GM19099 (cell line): Measurements from ENCODE around the gene NAB2.

Source experiments
- POLR2A ChIP-seq: IDR thresholded peaks from 3 replicates; pipeline ENCODE4 v1.6.1; 2011; ENCODE audit warnings: low read depth; ENCODE audit not compliant: insufficient read length; ENCODE audit errors: extremely low read depth

Gene NAB2, protein sequence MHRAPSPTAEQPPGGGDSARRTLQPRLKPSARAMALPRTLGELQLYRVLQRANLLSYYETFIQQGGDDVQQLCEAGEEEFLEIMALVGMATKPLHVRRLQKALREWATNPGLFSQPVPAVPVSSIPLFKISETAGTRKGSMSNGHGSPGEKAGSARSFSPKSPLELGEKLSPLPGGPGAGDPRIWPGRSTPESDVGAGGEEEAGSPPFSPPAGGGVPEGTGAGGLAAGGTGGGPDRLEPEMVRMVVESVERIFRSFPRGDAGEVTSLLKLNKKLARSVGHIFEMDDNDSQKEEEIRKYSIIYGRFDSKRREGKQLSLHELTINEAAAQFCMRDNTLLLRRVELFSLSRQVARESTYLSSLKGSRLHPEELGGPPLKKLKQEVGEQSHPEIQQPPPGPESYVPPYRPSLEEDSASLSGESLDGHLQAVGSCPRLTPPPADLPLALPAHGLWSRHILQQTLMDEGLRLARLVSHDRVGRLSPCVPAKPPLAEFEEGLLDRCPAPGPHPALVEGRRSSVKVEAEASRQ

DNA sequence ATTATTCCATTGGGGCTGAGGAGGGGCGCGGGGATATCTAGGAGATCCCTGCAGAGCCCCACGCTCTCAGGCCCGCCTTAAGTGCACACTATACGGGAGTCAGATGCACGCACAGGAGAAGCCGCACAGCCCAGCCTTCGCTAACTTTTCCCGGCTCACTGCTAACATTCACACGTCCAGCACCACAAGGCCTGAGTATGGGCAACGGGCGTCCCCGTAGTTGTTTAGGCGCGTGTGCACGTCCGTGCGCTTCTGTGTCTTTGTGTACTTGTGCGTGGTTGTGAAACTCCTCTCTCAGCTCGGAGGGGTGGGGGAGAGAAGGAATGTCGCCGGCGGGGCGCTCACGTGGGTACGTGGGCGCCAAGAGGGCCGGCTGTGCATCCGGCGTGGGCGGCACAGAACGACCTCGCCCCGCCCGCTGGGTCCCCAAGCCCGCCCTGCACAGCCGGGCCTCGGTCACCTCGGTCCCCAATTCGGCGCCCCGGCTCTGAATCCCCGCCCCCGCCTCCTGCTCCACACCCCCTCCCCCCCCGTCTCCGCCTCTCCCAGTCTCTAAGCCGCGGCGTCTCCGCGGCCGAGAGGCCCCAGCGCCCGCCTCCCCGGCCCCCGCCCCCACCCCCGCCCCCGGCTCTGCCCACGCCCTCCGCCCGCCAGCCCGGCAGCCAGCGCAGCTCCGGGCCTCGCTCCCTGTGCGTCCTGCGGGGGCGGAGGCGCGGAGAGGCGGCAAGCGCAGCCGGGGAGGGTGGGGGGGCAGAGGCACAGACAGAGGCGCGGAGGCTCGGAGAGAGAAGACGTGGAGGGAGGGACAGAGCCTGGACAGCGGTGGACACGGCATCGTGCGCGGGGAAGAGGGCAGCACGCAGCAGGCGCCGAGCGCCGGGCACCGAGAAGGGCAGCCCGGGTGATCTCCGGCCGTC is at the start of gene NAB2:
NAB2 (plus strand) TSS at position 761 of the 917 bp plus-strand sequence. CDS start 158 bp downstream, outside the sequence.
- TF ChIP-seq POLR2A: peak; percentile 51

DNA sequence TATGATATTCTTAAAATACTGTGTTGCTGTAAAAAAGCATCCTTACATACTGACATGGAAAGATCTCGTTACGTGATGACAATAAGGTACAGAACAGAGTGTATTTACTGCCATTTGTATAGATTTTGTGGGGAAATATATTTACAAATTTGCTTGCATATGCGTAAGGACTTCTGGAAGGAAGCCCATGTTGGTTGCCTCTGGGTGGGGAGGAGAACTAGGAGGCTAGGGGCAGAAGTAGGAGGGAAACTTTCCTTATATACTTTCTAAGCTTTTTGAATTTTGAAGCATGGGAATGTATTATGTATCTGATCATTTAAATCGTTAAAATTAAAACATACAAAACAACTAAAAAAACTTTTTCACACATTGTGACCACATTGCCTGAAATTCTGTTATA is 48.7 kb upstream of the NAB2 start:
- no peak for TF ChIP-seq POLR2A

DNA sequence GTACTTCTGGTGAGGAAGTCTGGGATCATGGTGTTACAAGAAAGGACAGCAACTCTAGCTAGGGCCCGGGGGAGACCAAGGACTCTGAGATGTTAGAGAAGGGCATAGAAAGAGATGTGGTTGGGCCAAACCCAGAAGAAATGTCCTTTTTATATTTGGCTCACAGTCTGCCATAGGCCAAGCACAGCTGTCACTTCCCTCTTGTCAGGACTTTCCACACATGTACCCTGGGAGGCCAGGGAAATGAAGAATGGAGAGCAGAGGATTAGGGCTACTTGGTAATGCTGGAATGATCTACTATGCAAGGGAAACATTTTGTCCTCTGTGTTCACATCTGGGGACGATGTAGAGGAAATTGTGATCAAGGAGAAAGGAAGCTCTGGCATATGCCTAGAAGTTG is 48.2 kb upstream of the NAB2 start:
- no peak for TF ChIP-seq POLR2A

DNA sequence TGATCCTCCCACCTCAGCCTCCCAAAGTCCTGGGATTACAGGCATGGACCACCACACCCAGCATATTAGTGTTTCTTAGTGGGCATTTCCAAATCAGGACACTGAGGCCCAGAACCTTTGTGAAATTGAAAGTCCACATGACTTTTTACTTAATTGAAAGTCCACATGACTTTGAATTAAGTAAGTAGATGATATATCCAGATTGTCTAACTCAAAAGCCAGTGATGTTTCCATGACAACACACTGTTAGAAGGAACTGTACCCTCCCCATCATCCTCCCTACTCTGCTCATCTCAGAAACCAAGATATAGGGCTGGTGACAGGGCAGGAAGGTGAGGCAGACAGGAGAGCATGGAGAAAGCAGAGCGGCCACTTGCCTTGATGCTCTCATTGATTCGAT is 46.2 kb upstream of the NAB2 start:
- no peak for TF ChIP-seq POLR2A

DNA sequence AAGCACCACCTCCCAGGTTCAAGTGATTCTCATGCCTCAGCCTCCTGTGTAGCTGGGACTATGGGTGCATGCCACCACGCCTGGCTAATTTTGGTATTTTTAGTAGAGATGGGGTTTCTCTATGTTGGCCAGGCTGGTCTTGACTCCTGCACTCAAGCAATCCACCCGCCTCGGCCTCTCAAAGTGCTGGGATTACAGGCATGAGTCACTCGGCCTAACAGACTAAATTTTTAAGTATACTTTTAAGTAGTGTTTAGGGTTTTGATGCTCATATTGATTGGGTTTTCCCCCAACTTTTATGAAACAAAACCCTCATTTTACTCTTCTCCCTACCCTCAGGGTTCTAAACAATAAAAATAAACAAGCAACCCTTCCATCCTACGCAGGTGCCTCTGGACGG is 44.4 kb upstream of the NAB2 start:
- no peak for TF ChIP-seq POLR2A

DNA sequence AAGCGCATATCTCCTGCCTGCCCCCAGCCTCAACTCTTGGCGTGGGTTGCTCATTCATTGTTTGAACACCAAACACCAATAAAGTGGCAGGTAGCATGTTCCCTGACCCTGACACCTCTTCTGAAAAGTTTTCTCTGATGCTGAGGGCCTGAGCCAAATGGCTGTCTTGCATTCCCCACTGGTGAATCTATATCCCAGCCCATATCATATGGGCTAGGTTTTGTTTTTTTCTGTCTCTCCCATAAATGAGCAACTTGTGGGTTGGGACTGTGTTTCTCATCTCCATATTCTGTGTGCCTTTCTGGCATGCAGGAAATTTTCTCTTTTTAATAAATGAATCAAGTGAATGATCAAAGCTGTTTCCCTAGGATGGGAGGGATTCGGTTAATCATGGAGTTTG is 44.0 kb upstream of the NAB2 start:
- no peak for TF ChIP-seq POLR2A

DNA sequence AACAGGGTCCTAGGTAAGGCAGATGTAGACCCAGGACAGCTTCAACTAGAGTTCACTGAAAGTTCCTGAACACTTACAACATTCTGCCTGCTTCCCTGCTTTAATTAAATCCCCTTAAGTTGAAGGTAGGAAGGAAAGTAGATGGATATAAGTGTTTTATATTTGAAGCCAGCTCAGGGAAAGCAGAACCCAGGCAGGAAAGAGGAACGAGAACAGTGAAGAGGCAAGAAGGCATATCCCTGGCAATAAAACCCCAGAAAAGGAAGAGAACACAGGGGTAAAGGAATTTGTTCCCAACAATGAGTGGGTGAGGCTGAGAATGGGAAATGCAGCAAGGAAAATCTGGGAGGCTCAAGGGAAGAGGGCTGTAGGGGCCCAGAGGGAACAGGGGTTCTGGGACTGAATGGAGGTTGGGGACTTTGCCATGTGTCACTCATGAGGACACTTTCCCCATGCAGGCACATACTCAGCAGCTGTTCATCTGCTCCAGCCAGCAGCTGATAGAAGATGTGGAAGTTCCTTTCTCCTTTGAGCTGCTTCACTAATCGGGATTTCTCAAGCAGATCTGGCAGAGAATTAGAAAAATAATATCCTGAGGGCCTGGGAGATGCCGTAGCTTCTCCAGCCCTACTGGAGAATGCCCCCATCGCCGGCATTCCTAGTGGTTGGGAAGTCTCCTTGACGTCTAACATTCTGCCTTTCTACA is 42.7 kb upstream of the NAB2 start:
- TF ChIP-seq POLR2A: no peak

DNA sequence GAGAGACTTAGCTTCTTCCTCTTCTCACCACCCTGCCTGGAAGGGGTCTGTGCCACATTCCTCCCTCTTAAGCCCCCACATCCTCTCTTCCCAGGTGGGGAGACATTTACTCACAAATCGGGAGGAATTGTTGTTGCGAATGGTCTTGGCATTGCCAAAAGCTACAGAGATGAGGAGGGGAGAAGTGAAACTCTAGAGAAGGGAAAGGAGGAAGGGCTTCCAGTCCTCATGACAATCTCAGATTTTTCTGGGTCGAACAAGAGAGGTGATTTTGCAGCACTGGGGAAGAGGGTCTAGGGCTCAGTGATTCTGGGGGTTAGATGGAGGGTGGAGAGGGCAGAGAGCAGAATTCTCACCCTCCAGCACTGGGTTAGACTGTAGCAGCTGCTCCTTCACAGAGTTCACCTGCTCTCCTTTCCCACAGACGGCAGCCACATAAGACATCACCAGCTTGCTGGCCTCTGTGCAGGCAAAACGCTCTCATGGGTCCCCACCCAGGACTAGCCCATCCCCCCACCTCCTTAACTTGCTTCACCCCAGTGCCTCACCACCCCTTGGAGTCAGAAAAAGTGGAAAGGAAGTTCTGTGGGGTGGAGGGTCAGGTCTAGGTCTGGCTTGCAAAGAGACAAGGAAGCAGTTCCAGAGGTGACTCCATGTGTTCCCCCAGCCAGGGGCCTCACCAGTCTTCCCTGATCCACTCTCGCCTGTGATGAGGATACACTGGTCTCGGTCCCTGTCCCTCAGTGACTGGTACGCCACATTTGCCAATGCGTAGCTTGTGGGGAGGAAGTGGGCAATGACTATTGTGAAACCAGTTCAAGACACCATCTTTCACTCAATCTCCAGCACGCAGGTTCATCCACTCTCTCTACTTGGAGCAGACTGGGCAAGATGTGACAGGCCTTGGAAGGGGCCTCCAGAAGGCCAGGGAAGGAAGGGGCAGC is 41.7 kb upstream of the NAB2 start:
- TF ChIP-seq POLR2A: no peak

DNA sequence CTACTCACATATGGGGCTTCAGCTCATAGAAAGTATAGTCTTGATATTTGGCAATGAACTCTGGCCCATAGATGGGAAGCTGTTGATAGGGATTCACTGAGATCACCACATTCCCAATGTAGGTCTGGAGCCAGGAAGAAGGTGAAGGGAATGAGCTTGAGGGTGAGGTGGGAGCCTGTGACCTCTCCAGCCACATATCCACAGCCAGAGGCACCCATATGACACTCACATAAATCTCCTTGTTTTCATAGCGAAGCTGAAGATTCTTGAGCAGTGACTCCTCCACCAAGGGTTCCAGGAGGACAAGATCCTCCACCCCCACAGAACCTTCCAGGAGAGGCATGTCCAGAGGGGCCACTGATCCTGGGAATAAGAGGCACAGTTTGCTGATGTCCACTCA is 40.9 kb upstream of the NAB2 start:
- no peak for TF ChIP-seq POLR2A

DNA sequence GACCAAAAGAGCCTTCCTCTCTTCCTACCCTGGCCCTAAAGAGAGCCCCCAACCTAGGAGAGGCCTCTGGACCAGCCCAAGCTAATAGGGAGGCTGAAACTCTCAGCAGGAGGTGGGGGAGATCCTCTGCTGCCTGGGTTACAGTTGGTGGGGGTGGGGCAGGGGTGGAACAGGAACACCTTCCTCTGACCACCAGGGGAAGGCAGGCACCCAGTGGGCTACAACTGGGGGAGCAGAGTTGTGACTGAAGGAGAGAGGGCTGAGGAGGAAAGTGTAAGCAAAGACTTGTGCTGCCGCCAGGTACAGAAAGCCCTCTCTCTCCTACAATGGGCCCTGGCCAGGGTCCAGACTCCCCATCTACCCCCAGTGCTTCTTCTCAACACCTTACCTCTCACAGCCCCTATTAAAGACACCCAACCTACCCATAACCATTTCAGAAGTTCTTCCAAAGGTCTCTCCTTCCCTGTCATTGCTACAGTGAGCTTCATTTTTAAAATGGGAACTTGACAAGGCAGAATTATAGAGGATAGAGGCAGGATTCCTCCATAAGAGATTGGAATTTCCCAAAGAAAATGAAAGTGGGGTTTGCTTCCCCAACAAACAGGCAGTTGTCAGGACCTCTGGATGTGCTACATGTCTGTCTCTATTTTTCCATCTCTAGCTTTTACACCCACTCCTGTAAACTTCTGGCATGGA is 40.3 kb upstream of the NAB2 start:
- no peak for TF ChIP-seq POLR2A

DNA sequence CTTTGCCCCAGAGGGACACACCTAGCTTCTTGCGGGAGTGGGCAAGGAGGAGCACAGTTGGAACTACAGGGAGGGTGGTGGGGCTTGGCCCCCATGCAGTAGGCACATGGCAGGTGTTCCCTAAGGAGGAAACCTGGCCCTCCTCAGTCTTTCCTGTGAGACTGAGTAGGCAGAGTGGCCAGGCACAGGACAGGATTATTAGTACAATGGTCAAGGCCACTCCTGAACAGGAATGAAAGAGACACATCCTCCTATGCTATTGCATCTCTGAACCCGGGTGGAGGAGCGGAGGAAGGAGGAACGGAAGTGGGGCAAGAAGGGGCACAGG is 39.8 kb upstream of the NAB2 start:
- no peak for TF ChIP-seq POLR2A

DNA sequence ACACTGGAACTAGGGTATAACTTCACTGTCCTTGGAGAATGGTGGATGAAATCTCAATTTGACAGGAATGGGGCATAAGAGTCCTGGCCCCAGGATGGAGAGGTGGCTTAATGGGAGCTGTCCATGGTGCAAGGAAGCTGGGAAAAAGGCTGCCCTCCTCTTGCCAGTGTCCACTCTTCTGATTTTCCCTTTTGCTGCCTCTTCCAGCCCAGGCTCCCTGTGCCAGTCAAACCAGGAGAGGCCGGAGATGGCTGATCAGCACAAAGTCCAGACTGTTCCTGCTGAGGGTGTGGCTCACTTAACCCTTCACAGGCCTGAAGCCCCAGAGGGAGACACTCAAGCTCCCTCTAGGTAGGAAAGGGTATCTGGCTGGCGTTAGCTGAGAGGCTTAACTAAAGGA is 39.0 kb upstream of the NAB2 start, which contains the start of gene MYO1A:
MYO1A (minus strand) TSS at position 240 of the 400 bp plus-strand sequence. CDS start 1,806 bp downstream, outside the sequence.
- no peak for TF ChIP-seq POLR2A

DNA sequence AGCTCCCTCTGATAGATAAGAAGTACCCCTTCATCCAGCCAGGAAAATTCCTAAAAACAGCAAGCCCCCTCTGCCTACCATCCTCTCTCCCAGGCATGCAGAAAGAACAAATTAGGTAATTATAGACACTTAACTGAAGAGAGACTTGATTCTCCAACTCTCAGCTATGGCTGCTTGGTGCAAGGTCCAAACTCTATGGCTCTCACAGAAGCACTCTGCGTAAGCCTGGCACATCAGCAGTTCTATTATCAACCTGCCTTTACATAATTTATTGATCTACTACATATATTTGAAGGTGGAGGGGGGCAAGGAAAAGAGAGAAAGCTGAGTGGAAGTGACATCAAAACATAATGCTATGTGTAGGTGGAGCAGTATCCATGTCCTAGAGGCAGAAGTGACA is 37.9 kb upstream of the NAB2 start:
- TF ChIP-seq POLR2A: no peak
